SU-DHL-6 (cell line): ENCODE data around the gene ID3.

Experiments
- H2AFZ ChIP-seq: fragments of 200-600 bp; sonication (generic); 2 replicates; pipeline ENCODE4 v1.6.1; 2014; ENCODE audit warnings: low read depth, mild to moderate bottlenecking, moderate library complexity, mixed read lengths, antibody characterized with exemption, low read length; ENCODE audit not compliant: severe bottlenecking
- H3F3A ChIP-seq: fragments of 200-600 bp; shearing (Covaris generic); 2 replicates; pipeline ENCODE4 v1.6.0; 2016; ENCODE audit warnings: antibody characterized with exemption, mild to moderate bottlenecking; ENCODE audit not compliant: insufficient read depth
- H3K27ac ChIP-seq: fragments of 200-600 bp; sonication (generic); 2 replicates; pipeline ENCODE4 v1.5.1; 2016; ENCODE audit warnings: low read depth, mild to moderate bottlenecking, low read length, moderate library complexity, mixed read lengths
- H3K27me3 ChIP-seq: fragments of 200-600 bp; sonication (generic), shearing (Covaris generic); 2 replicates; pipeline ENCODE4 v1.6.0; 2014; ENCODE audit warnings: mild to moderate bottlenecking, low read length
- H3K36me3 ChIP-seq: fragments of 200-600 bp; sonication (generic); 2 replicates; pipeline ENCODE4 v1.6.1; 2014; ENCODE audit warnings: mild to moderate bottlenecking, low read length, mixed read lengths
- H3K4me2 ChIP-seq: fragments of 300-600, 200-600 bp; shearing (Covaris generic), sonication (generic); 2 replicates; pipeline ENCODE4 v1.6.0; 2014; ENCODE audit warnings: low read length, low read depth, mild to moderate bottlenecking; ENCODE audit not compliant: poor library complexity, severe bottlenecking
- H3K4me3 ChIP-seq: fragments of 200-600 bp; sonication (generic); 2 replicates; pipeline ENCODE4 v1.5.1; 2014; ENCODE audit warnings: antibody characterized with exemption, low read length, mild to moderate bottlenecking, mixed read lengths; ENCODE audit not compliant: insufficient read depth, poor library complexity, severe bottlenecking
- H3K79me2 ChIP-seq: fragments of 200-600 bp; sonication (generic); 2 replicates; pipeline ENCODE4 v1.6.1; 2014; ENCODE audit warnings: mild to moderate bottlenecking, low read length, moderate library complexity; ENCODE audit not compliant: insufficient read depth
- H3K9ac ChIP-seq: fragments of 200-600 bp; sonication (generic); 2 replicates; pipeline ENCODE4 v1.7.0; 2014; ENCODE audit warnings: mild to moderate bottlenecking, low read length
- H3K9me2 ChIP-seq: fragments of 200-600 bp; sonication (generic); replicated peaks from 2 replicates; pipeline ENCODE4 v1.6.1; 2014; ENCODE audit warnings: low read length; ENCODE audit not compliant: insufficient read depth
- H3K9me3 ChIP-seq: fragments of 200-600 bp; sonication (generic); 2 replicates; pipeline ENCODE4 v1.6.1; 2014; ENCODE audit warnings: low read length, mixed read lengths; ENCODE audit not compliant: insufficient read depth
- H4K20me1 ChIP-seq: fragments of 200-600 bp; sonication (generic); 2 replicates; pipeline ENCODE4 v1.6.1; 2014; ENCODE audit warnings: low read depth, mild to moderate bottlenecking, antibody characterized with exemption, low read length, moderate library complexity, mixed read lengths
- EZH2phosphoT487 ChIP-seq: fragments of 200-600 bp; sonication (generic), shearing (Covaris generic); conservative IDR thresholded peaks from 2 replicates; pipeline ENCODE4 v1.6.1; 2018; ENCODE audit warnings: mild to moderate bottlenecking, antibody characterized with exemption, low read length, moderate library complexity, mixed read lengths
- TF ChIP-seq, protein P1 (sequence below): fragments of 200-600 bp; sonication (generic); IDR thresholded peaks from one replicate; pipeline ENCODE4 v1.5.1; 2017; ENCODE audit warnings: antibody characterized with exemption, mild to moderate bottlenecking, low read length, moderate library complexity; ENCODE audit not compliant: insufficient read depth, poor library complexity, severe bottlenecking

Gene ID3

DNA sequence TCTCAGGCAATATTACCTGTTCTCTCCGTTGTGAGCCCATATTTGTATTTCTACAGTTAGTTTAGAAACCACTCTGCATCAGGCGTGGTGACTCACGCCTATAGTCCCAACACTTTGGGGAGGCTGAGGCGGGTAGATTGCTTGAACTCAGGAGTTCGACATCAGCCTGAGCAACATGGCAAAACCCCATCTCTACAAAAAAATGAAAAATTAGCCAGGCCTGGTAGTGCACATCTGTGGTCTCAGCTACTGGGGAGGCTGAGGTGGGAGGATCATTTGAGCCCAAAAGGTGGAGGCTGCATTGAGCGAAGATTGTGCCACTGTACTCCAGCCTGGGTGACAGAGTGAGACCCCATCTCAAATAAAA, 19.7 kb upstream of the ID3 start:
- no peak overlapping the region for H2AFZ ChIP-seq
- no peak overlapping the region for H3K27ac ChIP-seq
- H3F3A ChIP-seq: peaks cover 7% of the 10 kb centered on the region; the same call in 1 of the 2 replicates
- H3K36me3 ChIP-seq: no peaks in the 10 kb centered on the region
- H4K20me1 ChIP-seq: no peaks in the 10 kb centered on the region
- no peak overlapping the region for H3K4me2 ChIP-seq
- no peak overlapping the region for H3K4me3 ChIP-seq
- no peaks in the 10 kb centered on the region for H3K9me3 ChIP-seq
- no peak overlapping the region for H3K9ac ChIP-seq
- H3K9me2 ChIP-seq: no peaks in the 10 kb centered on the region
- no peaks in the 10 kb centered on the region for H3K27me3 ChIP-seq
- no peak for TF ChIP-seq EZH2phosphoT487
- TF ChIP-seq, protein P1, sequence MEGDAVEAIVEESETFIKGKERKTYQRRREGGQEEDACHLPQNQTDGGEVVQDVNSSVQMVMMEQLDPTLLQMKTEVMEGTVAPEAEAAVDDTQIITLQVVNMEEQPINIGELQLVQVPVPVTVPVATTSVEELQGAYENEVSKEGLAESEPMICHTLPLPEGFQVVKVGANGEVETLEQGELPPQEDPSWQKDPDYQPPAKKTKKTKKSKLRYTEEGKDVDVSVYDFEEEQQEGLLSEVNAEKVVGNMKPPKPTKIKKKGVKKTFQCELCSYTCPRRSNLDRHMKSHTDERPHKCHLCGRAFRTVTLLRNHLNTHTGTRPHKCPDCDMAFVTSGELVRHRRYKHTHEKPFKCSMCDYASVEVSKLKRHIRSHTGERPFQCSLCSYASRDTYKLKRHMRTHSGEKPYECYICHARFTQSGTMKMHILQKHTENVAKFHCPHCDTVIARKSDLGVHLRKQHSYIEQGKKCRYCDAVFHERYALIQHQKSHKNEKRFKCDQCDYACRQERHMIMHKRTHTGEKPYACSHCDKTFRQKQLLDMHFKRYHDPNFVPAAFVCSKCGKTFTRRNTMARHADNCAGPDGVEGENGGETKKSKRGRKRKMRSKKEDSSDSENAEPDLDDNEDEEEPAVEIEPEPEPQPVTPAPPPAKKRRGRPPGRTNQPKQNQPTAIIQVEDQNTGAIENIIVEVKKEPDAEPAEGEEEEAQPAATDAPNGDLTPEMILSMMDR: no peak
- no peaks in the 10 kb centered on the region for H3K79me2 ChIP-seq

DNA sequence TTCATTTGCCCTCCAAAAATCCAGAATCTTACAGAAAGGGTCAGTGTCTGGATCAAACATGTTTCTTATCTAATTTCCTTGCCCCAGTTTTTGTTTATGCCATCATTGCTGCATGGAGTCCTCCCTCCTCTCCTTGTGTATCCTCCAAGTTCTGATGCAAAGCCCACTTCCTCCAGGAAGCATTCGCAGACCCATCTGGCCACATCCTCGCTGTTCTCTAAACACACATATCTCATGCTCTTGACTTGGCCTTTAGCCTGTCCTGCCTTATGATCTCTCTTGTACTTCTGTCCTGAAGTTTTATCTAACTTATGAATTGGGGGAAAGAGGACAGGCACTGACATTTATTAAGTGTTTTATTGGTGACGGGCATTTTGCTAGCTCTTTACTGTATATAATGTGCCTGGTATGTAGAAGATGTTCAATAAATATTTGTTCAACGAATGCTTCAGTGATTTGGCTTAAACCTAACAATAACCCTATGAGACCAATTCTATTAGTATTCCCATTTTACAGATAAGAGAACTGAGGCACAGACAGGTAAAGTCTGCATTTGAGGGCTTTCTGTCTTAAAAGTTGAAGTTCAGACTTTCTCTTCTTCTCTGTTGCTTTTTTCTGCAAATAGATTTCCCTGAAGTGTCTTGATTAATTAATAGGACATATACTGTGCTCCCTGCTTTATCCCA, 19.2 kb upstream of the ID3 start:
- no peak for TF ChIP-seq EZH2phosphoT487
- TF ChIP-seq, protein P1: no peak
- Histone ChIP-seq H4K20me1 (no peaks in the 10 kb centered on the region), H3K4me3 (no peak overlapping the region), H3K9ac (peak overlapping the region; percentile 33; the same call in 1 of the 2 replicates), H3K9me2 (no peaks in the 10 kb centered on the region), H3K4me2 (peak overlapping the region; percentile 55), H2AFZ (no peak overlapping the region), H3K27me3 (no peaks in the 10 kb centered on the region), H3F3A (peaks cover 7% of the 10 kb centered on the region), H3K36me3 (no peaks in the 10 kb centered on the region), H3K79me2 (no peaks in the 10 kb centered on the region), H3K9me3 (no peaks in the 10 kb centered on the region), H3K27ac (peak overlapping the region; percentile 64)

DNA sequence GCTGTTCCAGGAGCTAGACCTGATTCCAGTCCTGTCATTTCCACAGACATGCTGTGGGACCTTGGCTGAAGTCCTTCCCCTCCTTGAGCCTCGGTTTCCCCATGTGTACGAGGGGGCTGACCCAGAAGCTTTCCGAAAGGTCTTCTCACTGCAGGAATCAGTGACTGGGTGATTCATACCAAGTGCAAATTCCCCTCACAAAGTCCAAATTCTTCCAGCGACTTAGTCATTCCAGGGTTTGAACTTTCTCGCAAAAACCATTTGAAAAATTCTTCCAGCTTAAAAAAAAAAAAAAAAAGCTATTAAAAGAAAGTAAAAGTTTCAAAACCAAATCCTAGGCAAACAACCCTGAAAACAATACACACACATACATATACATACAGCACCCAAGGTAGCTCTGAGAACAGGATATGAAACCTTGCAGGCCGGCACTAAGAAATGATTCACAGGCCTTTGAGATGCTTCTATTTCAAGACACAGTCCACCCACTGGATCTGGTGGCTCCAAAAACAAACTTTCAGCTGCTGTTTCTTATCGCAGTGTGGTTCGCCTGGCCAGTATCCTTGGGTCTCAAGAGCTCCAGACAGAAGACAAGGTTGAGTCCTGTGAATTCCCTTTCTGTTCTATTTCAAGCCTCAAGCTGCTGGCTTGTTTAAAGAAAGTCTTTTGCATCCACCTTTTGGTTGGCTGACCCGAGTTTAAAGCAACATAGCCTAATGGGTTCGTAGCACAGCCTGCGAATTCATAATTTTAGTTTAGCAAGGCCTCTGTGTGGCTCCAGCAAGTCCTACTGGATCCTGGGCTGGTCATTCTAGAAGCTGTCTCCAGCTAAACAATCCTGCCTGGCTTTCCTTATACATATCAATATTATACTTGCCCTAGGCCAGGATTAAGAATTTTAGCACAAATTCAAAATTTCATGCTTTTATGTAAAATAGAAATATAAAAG, 18.0 kb upstream of the ID3 start:
- peak overlapping the region; percentile 27 for H3K4me3 ChIP-seq

More for the DNA sequence above, 18.0 kb upstream of the ID3 start:
- Histone ChIP-seq H3K4me2 (peak overlapping the region; percentile 55), H3K79me2 (no peaks in the 10 kb centered on the region), H4K20me1 (no peaks in the 10 kb centered on the region), H3F3A (peaks cover 7% of the 10 kb centered on the region), H2AFZ (no peak overlapping the region), H3K9me3 (no peaks in the 10 kb centered on the region), H3K36me3 (no peaks in the 10 kb centered on the region), H3K9me2 (no peaks in the 10 kb centered on the region), H3K9ac (peak overlapping the region; percentile 33), H3K27ac (peak overlapping the region; percentile 64), H3K27me3 (no peaks in the 10 kb centered on the region)
- TF ChIP-seq EZH2phosphoT487: no peak
- TF ChIP-seq, protein P1: no peak
